Measurements from ENCODE around the gene CCDC146.
"Not testable (repeated sequence)": the region's sequence is repeated elsewhere in the genome, so short reads cannot be mapped to it uniquely, and the experiment has no call there.

DNA sequence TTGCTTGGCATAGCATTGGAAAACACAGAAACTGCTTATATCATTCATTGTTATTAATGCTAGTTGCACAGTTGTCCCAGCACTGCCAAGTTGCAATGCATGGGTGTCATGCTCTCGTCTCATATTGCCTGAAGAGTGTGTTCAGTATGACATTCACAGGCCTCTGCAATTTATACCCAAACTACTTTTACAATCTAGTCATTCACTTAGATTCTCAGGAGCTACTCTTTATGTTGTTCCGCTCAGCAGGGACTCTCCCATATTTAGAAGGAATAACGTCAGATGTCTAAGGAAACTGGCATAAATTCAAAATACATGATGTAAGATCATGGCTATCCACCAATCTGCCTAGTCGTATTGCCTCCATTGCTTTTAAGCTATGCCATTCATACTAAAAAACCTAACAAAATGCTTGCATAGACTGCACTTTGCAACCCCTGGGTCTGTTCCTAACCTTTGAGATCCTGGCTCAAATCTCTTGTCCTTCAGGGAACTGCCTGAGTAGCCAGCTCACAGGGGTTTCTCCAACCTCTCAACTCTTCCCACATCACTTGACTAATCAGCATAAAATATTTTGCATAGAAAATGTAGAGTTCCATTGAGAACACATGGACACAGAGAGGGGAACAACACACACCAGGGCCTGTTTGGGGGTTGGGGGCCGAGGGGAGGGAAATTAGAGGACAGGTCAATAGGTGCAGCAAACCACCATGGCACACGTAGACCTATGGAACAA, 50.2 kb downstream of the CCDC146 start:
- TF ChIP-seq, protein P1, sequence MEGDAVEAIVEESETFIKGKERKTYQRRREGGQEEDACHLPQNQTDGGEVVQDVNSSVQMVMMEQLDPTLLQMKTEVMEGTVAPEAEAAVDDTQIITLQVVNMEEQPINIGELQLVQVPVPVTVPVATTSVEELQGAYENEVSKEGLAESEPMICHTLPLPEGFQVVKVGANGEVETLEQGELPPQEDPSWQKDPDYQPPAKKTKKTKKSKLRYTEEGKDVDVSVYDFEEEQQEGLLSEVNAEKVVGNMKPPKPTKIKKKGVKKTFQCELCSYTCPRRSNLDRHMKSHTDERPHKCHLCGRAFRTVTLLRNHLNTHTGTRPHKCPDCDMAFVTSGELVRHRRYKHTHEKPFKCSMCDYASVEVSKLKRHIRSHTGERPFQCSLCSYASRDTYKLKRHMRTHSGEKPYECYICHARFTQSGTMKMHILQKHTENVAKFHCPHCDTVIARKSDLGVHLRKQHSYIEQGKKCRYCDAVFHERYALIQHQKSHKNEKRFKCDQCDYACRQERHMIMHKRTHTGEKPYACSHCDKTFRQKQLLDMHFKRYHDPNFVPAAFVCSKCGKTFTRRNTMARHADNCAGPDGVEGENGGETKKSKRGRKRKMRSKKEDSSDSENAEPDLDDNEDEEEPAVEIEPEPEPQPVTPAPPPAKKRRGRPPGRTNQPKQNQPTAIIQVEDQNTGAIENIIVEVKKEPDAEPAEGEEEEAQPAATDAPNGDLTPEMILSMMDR (conservative IDR thresholded peaks at IDR 0.05): not testable (repeated sequence)
- not testable (repeated sequence) for TF ChIP-seq ZFX (IDR thresholded peaks at IDR 0.05)

Data from C4-2B (cell line).